ENCODE measurements around the gene CREB3L4.

CREB3L4 gene

GRCh38 chr1:153937331-153937730 lies 30.4 kb upstream of the CREB3L4 start:
- no peak for DNase-seq (ENCODE audit: low spot score)

GRCh38 chr1:153938996-153939395 lies 28.7 kb upstream of the CREB3L4 start:
- DNase-seq (ENCODE audit: low spot score), result no peak

DNA sequence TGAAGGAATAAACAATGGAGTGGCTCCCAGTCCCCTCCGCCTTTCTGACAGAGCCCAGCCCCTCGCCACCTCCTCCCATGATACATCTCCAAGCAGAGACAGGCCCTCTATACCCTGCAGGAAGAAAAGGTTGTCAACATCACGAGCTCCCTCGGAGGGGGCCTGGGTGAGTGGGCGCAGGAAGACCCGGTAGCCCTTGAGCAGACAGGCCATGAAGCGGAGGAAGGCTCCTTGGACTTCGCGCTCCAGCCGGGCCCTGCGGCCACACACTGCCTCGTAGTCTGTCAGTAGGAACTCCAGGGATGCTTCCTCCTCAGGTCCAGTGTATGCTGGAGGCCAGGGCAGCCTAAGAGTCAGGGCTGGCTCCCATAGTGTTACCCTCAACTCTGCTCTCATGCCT lies 28.2 kb upstream of the CREB3L4 start:
- DNase-seq (ENCODE audit: low spot score), result no peak

DNA sequence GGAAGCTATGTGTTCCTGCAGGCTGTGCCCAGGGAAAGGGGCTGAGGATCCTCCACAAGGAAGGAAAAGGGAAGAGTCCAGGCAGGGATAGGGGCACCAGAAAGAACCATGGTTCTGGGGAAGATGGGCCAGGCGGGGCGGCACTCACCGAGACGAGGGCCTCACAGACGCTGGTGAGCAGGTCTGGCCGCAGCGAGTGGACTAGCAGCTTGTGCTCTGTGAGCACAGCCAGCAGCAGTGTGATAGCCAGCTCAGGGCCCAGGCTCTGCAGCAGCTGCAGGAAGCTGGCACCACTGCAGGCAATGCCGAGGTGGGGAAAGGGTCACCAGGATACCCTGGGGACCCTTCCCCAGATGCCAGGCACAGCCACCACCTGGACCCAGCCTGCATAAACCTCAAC lies 26.9 kb upstream of the CREB3L4 start:
- no peak for DNase-seq (ENCODE audit: low spot score)

DNA sequence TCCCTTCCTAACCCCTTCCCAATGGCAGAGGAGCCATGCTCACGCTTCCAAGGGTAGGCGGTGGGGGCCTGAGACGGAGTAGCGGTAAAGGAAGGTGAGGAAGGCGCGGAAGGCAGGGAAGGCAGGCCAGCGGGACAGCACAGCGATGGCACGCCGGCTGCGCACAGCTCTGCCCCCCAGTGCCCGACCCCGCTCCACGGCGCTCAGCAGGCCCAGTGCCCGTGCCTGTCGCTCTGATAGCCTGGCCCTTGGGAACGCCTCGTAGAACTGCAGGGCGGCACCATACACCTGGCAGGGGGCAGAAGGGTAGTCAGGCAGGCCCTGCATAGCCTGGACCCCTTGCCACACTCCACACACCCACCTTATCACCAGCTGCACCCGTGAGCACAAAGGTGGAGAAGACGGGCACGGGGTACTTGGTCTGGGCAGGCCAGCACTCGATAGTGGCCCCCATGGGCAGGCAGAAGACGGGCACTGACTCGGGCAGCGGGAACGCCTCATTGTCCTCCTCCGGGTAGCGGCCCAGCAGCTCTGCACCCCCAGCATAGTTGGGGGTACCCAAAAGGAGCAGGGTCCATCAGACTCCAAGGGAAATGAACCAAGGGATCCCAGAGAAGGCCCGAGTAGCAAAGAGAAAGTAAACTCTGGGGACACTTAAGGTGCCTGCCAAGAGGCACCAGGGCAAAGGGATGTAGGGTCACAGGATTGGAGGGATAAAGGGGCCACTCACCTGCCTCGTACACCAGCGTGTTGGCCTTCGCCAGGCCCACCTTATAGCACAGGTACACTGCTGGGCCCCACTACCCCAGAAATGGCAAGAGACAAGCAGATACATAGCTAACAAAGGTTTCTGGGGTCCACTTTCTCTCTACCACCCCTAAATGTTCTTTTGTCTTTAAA lies 25.6 kb upstream of the CREB3L4 start:
- DNase-seq (ENCODE audit: low spot score), result no peak

DNA sequence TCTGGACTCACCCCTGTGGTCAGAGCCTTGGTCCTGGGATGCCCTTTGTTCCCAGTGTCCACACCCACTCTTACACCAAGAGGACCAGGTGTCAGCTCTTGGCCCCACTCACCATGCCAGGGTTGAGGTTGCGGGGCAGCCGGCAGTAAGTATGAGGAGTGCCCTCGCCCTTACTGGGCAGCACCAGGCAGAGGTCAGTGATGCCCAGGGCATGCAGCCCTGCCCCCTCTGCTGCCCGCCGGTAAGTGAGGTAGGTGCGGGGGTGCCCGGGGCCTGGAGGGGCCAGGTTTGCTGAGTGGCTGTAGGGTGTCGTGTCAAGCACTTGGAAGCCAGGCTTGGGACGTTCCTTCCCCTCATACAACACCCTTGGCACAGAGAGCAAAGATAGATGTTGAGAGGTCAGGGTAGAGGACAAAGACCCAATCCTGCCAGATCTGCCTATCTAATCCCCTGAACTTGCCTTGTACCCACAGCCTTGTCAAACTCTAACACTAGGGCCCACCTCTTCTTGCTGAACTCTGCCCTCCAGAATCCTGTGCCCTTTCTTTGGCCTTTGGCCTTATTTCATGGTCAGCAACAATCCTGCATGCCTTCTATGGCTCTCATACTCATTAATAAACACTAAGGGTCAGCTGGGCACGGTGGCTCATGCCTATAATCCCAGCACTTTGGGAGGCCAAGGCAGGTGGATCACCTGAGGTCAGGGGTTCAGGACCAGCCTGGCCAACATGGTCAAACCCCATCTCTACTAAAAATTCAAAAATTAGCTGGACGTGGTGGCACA lies 24.7 kb upstream of the CREB3L4 start:
- no peak for DNase-seq (ENCODE audit: low spot score)

DNA sequence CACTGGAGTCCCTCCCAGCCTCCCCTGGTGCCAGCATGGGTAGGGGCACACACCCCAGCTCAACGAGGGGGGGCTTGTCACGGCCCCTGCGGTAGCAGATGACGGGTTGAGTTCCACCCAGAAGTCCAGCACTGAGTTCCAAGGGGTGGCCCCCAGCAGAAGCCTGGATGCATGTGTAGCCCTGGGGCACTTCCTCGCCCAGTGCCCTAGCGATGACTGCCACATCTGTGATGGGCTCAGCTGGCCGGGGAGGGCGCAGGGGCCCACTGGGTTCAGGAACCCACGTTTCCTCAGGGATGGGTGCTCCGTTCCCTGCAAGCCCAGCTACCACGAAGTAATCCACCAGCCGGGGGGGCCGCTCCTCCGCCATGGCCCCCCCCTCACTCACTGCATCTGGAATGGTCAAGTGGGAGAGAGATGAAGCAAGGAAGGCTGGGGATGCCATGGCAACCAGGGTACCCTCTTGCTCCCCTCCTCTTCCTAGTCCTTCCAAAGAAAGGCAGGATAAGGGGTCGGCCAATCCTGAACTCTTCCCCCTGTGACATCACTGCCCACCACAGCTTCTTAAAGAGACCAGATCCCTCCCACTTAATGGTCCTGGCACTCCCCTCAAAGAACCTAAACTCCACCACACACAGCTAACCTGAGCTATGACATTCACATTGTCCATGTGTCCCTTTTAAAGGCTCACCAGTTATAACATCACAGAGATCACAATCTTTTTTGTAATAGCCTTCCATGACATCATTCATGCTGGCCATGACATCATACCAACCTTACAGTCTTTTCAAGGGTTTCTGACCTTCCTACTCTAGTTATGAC lies 23.5 kb upstream of the CREB3L4 start:
- DNase-seq (ENCODE audit: low spot score), result no peak

GRCh38 chr1:153944827-153945117 lies 22.9 kb upstream of the CREB3L4 start:
- DNase-seq (ENCODE audit: low spot score), result no peak

- peak; percentile 62 for DNase-seq (ENCODE audit: low spot score)
Measured at GRCh38 chr1:153945131-153945794, 22.4 kb upstream of the CREB3L4 start.

- DNase-seq (ENCODE audit: low spot score), result peak; percentile 90
Measured at GRCh38 chr1:153945795-153946621, 21.7 kb upstream of the CREB3L4 start.

GRCh38 chr1:153946622-153947241 lies 21.0 kb upstream of the CREB3L4 start, which contains the start of gene DENND4B:
DENND4B (minus strand) TSS chr1:153946718; CDS start chr1:153944374, 2,344 bp downstream.
- peak; percentile 85 for DNase-seq (ENCODE audit: low spot score)

GRCh38 chr1:153951183-153951582 lies 16.5 kb upstream of the CREB3L4 start:
- DNase-seq (ENCODE audit: low spot score), result no peak

DNA sequence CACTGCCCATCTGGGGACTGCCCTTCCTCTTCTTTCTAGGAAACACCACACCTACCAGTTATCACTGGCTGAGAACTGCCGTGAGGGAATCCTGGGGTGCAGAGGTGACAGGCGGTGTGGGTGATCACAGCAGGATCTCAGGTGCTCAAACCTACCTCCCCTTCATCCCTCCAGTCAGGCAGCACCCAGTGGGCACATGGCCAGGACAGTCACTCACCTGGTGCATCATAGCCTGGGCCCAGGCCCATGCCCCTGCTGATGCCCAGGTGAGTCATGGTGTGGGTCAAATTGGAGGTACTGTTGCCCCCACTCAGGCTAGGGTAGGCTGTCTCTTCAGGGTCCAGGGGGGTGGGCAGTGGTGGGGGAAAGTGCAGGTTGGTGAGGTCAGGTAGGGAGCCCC lies 15.9 kb upstream of the CREB3L4 start:
- DNase-seq (ENCODE audit: low spot score), result no peak

DNA sequence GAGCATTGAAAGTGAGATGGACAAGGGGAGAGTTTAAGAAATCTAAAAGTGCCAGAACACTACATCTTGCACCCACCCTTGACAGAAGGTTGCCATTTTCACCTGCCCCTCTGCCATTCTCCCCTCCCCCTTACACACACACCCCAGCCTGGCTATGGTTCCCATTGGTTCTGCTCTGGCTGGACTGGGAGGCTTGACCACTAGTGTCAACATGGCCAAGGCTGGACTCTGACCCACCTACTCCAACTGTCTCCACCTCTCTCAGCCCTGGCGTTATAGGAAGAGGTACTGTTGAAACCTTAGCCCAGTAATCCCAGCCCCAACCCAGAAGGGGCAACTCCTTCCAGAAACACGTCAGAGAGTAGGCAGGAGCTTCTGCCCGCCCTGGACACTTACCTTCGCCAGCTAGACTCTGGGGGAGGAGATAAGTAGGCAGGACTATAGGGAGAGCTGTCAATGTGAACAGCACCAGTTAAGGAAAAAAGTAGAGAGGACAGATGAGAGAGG lies 13.8 kb upstream of the CREB3L4 start:
- no peak for DNase-seq (ENCODE audit: low spot score)

- no peak for DNase-seq (ENCODE audit: low spot score)
Measured at GRCh38 chr1:153954826-153955225, 12.9 kb upstream of the CREB3L4 start.

- no peak for DNase-seq (ENCODE audit: low spot score)
Measured at GRCh38 chr1:153956997-153957715, 10.5 kb upstream of the CREB3L4 start.

GRCh38 chr1:153957744-153958110 lies 10.0 kb upstream of the CREB3L4 start:
- no peak for DNase-seq (ENCODE audit: low spot score)

GRCh38 chr1:153958111-153958960 lies 9.4 kb upstream of the CREB3L4 start, which contains the start of gene CRTC2:
CRTC2 (minus strand) TSS chr1:153958612; CDS start chr1:153958497, 115 bp downstream.
- DNase-seq (ENCODE audit: low spot score), result peak; percentile 99

DNA sequence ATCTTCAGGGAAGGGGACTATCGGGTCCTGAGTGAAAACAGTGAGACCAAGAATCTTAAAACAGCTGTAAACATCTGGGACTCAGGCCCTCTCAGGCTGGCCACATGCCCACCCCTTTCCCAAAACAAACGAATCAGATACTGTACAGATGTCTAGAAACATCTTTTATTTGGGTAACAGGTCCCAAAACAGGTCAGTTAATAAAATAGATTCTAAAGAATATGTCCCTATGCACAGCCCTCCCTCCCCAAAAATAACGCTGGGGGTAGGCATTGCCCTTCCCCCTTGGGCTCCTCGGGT lies 8.8 kb upstream of the CREB3L4 start:
- no peak for DNase-seq (ENCODE audit: low spot score)

Data from Ammon's horn (tissue), 1 donor.